Lower leg skin (tissue), 4 donors: ENCODE results near the gene ZNF79. TPM values are rescaled to one million over a fixed set of nuclear protein-coding genes. Genes with fewer than 3 reads are reported as not detected.

Experiments used
- DNase-seq, 2 donors: peaks; one replicate each; pipeline ENCODE4 v3.0.0-alpha.2; 2019; ENCODE audit warnings: low spot score in 2 of 2
- H3K4me3 ChIP-seq: fragments of 200-600 bp; sonication (generic); 2 replicates; pipeline ENCODE4 v1.5.1; 2017; ENCODE audit warnings: mild to moderate bottlenecking, low read depth; ENCODE audit not compliant: poor library complexity, severe bottlenecking
- POLR2A ChIP-seq, 2 donors: fragments of 450-650 bp; IDR thresholded peaks; one replicate each; pipeline ENCODE4 v1.6.1; 2016 to 2017; ENCODE audit warnings: antibody characterized with exemption in 2 of 2, mild to moderate bottlenecking in 1 of 2, moderate library complexity in 1 of 2
- WGBS, 2 donors: methylation state at CpG; one replicate each; pipeline ENCODE4 v1.1.5; 2018; 5-methylcytosine and 5-hydroxymethylcytosine counted together
- intact Hi-C: fragments of 100-400 bp; cut with DNase I; formaldehyde crosslinking; loops from one replicate; pipeline ENCODE4 v1.15.0; 2023; ENCODE audit warnings: low total_unique reads
- total RNA-seq, 4 donors: library from RNA; depleted of rRNA; stranded (reverse); fragments of >200 nt; gene quantifications; one replicate each; pipeline ENCODE4 v1.1.0, GENCODE V29; 2016
- TF ChIP-seq, protein P1 (sequence below), 3 donors: fragments of 450-650 bp; IDR thresholded peaks; one replicate each; pipeline ENCODE4 v1.5.1; 2016; ENCODE audit warnings: antibody characterized with exemption in 3 of 3, mild to moderate bottlenecking in 3 of 3, moderate library complexity in 2 of 3

The ZNF79 gene
- total RNA-seq, 4 donors from 2014 or later, result 9.2 to 12.1 (median 9.8) TPM

GRCh38 chr9:127396253-127396807 lies 27.9 kb upstream of the ZNF79 start:
- WGBS, 2 donors, result 6 to 14% methylated on average over 18 to 25 of the region's 27 CpGs
- TF ChIP-seq POLR2A (IDR thresholded peaks at IDR 0.05), result no peak
- TF ChIP-seq, protein P1, sequence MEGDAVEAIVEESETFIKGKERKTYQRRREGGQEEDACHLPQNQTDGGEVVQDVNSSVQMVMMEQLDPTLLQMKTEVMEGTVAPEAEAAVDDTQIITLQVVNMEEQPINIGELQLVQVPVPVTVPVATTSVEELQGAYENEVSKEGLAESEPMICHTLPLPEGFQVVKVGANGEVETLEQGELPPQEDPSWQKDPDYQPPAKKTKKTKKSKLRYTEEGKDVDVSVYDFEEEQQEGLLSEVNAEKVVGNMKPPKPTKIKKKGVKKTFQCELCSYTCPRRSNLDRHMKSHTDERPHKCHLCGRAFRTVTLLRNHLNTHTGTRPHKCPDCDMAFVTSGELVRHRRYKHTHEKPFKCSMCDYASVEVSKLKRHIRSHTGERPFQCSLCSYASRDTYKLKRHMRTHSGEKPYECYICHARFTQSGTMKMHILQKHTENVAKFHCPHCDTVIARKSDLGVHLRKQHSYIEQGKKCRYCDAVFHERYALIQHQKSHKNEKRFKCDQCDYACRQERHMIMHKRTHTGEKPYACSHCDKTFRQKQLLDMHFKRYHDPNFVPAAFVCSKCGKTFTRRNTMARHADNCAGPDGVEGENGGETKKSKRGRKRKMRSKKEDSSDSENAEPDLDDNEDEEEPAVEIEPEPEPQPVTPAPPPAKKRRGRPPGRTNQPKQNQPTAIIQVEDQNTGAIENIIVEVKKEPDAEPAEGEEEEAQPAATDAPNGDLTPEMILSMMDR (IDR thresholded peaks at IDR 0.05), result no peak
- DNase-seq, result peak in 1 of 2 donors; percentile 24
- intact Hi-C loops, result no loop called here
- H3K4me3 ChIP-seq, result no peak overlapping the region

- TF ChIP-seq, protein P1 (IDR thresholded peaks at IDR 0.05), result no peak
- TF ChIP-seq POLR2A (IDR thresholded peaks at IDR 0.05), result no peak
- intact Hi-C loops, result no loop called here
- peak; percentile 99 for DNase-seq
- peak within 1 kb of the TSS; percentile 76 for H3K4me3 ChIP-seq
- WGBS, 2 donors, result 0 to 2% methylated on average over 47 to 48 of the region's 87 CpGs
These were observed 27.2 kb upstream of the ZNF79 start, which contains the start of gene SLC2A8 for GRCh38 chr9:127396808-127397645. SLC2A8 (plus strand) TSS chr9:127397169; CDS start chr9:127397231, 62 bp downstream.

DNA sequence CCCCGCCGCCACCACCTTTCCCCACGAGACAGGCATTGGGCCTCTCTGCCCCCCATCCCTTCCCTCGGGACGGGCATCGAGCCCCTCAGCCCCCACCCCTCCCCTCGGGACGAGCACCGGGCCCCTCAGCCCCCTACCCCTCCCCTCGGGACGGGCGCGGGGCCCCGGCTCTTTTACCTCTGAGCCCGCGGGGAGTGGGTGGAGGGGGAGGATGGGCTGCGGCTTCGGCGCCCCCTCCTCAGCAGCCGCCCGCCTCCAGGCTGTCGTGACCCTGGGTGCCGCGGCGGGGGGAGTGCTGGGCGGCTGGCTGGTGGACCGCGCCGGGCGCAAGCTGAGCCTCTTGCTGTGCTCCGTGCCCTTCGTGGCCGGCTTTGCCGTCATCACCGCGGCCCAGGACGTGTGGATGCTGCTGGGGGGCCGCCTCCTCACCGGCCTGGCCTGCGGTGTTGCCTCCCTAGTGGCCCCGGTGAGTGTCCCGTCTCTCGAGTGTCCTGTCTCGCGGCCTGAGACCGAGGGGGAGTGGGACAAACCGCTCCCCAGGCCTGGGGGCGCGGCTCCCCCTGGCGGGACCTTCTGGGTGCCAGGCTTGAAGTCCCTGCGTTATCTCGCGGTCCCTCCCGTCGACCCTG lies 26.4 kb upstream of the ZNF79 start:
- DNase-seq, result peak in 1 of 2 donors; percentile 88
- no peak for TF ChIP-seq POLR2A (IDR thresholded peaks at IDR 0.05)
- TF ChIP-seq, protein P1 (IDR thresholded peaks at IDR 0.05), result no peak
- peak overlapping the region; percentile 76 for H3K4me3 ChIP-seq
- WGBS, 2 donors, result 0% methylated on average over 2 to 11 of the region's 55 CpGs
- intact Hi-C loops, result no loop called here

- TF ChIP-seq, protein P1 (IDR thresholded peaks at IDR 0.05), result no peak
- no peak for TF ChIP-seq POLR2A (IDR thresholded peaks at IDR 0.05)
- DNase-seq, result no peak
- intact Hi-C loops, result no loop called here
- WGBS, 2 donors, result 50 to 59% methylated on average over 4 to 5 of the region's 5 CpGs
- no peak overlapping the region for H3K4me3 ChIP-seq
These were observed 25.9 kb upstream of the ZNF79 start for GRCh38 chr9:127398275-127398647.

- DNase-seq, result no peak
- no peak overlapping the region for H3K4me3 ChIP-seq
- TF ChIP-seq, protein P1 (IDR thresholded peaks at IDR 0.05), result no peak
- no peak for TF ChIP-seq POLR2A (IDR thresholded peaks at IDR 0.05)
- 83 to 90% methylated on average over 13 of the region's 13 CpGs for WGBS, 2 donors
- intact Hi-C loops, result no loop called here
These were observed 25.3 kb upstream of the ZNF79 start for GRCh38 chr9:127398715-127399400.
